IPS DF 4.7 (cell line): ENCODE measurements around the gene FBXO28.

Source experiments
- DNase-seq: peaks from one replicate; pipeline ENCODE4 v3.0.0-alpha.2; 2013; ENCODE audit warnings: low spot score; ENCODE audit errors: extremely low read depth

The FBXO28 gene

DNA sequence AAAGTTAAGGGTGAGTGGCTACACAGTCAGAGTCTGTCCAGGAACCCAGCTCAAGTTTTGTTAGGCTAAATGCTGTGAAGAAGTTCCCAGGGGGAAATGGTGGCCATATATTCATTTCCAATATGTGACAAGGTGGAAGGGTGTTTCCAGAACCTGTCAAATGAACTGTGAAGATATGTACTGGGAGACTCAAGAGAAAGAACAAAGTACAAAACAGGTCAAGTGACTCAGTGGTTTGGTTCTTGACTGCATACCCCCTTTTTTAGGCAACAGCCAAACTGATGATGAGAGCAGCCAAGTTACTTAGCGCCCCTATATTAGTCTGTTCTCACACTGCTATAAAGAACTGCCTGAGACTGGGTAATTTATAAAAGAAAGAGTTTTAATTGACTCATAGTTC lies 18.6 kb upstream of the FBXO28 start:
- DNase-seq, result no peak

DNA sequence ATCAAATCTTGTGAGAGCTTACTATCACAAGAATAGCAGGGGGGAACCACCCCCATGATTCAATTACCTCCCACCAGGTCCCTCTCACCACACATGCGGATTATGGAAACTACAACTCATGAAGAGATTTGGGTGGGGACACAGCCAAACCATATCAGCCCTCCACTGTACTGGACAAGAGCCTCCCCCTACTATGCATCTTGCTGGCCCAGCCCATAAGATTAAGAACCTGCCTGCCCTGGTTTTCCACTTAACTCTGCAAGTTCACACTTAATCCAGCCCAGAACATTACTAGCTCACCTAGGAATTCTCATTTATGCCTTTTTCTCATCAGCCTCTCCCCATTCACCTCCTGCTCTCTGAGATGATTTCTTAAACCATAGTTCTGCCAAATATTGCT lies 18.0 kb upstream of the FBXO28 start:
- DNase-seq, result no peak

- DNase-seq, result no peak
Observed at GRCh38 chr1:224096773-224097172, 17.1 kb upstream of the FBXO28 start.

GRCh38 chr1:224098007-224098406 lies 15.9 kb upstream of the FBXO28 start:
- no peak for DNase-seq

GRCh38 chr1:224106568-224107281 lies 7.2 kb upstream of the FBXO28 start:
- DNase-seq, result no peak

- no peak for DNase-seq
Observed at GRCh38 chr1:224107282-224107625, 6.7 kb upstream of the FBXO28 start.

- no peak for DNase-seq
Observed at GRCh38 chr1:224108991-224109390, 4.9 kb upstream of the FBXO28 start.

- no peak for DNase-seq
Observed at GRCh38 chr1:224109981-224110380, 3.9 kb upstream of the FBXO28 start.

- DNase-seq, result no peak
Observed at GRCh38 chr1:224113005-224113404, 906 bp upstream of the FBXO28 start.

GRCh38 chr1:224113545-224113917 lies 380 bp upstream of the FBXO28 start:
- DNase-seq, result no peak

DNA sequence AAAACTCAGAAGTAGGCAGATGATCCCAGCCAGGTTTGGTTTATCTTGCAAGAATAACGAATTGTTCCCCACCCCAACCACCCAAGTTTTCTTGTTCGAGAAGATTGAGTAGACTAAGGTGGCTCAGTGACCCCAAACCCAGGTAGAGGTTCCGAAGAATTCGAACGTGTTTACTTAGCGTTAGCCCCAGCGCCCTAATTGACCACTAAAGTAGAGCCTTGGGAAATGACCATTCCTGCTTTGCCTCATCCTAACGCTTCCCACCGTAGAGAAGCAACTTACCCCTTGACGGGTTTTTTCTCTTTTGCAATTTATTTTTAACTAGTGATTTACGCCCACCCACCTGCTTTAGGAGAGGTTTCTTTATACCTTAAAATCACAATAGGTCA lies 870 bp downstream of the FBXO28 start:
- DNase-seq, result no peak

DNA sequence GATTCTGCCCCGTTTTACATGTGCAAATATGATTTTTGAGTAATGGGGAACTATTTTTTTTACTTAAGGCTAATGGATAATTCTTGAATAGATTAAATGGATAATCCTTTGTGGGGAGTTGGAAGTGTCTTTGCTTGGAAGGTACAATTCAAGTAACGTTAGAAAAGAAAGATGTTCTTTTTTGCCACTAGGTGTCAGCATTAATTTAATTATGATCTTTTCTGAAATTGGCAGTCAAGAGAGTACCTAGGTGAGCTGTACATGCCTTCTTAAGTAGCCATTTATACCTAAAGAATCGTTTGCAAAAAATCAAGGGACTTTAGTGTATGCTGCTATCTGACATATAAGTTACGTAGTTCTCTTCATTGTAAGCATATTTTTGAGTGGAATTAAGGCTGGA lies 2.2 kb downstream of the FBXO28 start:
- no peak for DNase-seq

- DNase-seq, result no peak
Observed at GRCh38 chr1:224118688-224119087, 4.8 kb downstream of the FBXO28 start.

GRCh38 chr1:224123136-224123535 lies 9.2 kb downstream of the FBXO28 start:
- DNase-seq, result no peak

GRCh38 chr1:224124220-224124619 lies 10.3 kb downstream of the FBXO28 start:
- no peak for DNase-seq

- no peak for DNase-seq
Observed at GRCh38 chr1:224127925-224128819, 14.3 kb downstream of the FBXO28 start.

DNA sequence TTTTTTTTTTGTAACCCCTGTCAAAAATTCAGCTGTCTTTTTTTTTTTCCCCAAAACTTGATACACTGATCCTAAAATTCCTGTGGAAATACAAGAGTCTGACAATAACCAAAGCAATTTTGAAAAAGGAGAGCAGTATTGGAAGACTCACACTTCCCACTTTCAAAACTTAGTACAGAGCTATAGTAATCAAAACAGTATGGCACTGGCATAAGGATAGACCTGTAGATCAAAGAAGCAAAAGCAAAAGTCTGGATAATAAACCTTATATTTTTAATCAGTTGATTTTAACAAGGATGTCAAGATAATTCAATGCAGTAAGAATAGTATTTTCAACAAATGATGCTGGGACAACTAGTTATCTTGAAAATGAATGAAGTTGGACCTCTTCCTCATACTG lies 17.3 kb downstream of the FBXO28 start:
- no peak for DNase-seq

- DNase-seq, result no peak
Observed at GRCh38 chr1:224132901-224133300, 19.0 kb downstream of the FBXO28 start.

GRCh38 chr1:224133741-224134299 lies 19.9 kb downstream of the FBXO28 start:
- DNase-seq, result no peak

DNA sequence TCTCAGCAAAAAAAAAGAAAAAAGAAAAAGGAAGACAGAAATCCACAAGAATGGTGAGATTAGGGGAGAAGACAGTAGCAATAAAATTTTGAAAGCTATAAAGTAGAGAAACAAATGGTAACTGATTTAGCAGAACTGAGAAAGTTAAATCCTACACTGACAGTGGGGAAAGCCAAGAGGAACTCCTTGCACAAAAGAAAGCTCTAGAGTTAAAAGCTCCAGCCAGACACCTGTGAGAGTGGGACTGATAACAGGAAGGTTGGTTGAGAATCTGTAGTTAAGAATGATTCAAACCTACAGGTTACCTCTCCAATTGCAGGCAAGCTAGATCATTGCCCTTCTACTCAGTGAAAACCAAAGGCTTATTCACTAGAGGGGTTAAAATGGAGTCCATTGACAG lies 23.6 kb downstream of the FBXO28 start:
- DNase-seq, result no peak

- DNase-seq, result no peak
Observed at GRCh38 chr1:224138198-224138597, 24.3 kb downstream of the FBXO28 start.

DNA sequence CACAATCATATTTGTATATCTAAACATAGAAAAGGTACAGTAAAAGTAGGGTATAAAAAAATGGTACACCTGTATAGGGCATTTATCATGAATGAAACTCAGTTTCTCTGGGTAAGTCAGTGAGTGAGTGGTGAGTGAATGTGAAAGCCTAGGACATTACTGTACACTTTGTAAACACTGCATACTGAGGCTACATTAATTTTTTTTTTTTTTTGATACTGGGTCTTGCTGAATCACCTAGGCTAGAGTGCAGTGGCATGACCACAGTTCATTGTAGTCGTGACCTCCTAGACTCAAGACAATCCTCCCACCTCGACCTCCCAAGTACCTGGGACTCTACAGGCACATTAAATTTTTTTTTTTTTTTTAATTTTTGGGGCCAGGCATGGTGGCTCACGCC lies 27.8 kb downstream of the FBXO28 start:
- DNase-seq, result no peak

DNA sequence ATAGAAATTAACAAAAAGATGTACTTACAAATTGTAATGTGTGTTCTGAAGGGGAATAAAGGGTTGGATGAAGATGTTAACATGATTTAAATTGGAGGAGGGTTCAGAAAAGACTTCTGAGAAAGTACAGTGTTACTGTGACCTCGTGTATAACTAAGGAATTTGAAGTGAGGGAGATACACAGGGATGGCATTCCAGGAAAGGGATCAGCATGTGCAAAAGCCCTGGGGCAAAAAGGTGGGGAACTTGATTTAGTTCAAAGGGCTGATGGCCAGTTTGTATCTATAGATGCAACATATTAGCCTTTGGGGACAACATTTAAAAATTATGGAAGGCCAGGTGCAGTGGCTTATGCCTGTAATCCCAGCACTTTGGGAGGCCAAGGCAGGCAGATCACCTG lies 35.8 kb downstream of the FBXO28 start:
- DNase-seq, result no peak
